Mammary epithelial cell (primary cell): ENCODE measurements around the gene ST3GAL6.

Experiments
- CTCF ChIP-seq, 2 donors: IDR thresholded peaks in 1 of 2; conservative IDR thresholded peaks in 1 of 2; 2 replicates each; pipeline ENCODE4 v1.5.1; 2011 to 2012; ENCODE audit warnings: inconsistent platforms in 2 of 2, low read length in 2 of 2, mild to moderate bottlenecking in 2 of 2, control low read depth in 1 of 2, low read depth in 1 of 2; ENCODE audit not compliant: insufficient read depth in 1 of 2; ENCODE audit errors: extremely low read depth in 1 of 2
- EZH2 ChIP-seq: IDR thresholded peaks from 2 replicates; pipeline ENCODE4 v1.6.1; 2012; ENCODE audit warnings: low read length, inconsistent platforms, borderline replicate concordance

GRCh38 chr3:98798820-98799219 is 35.7 kb downstream of the ST3GAL6 start:
- TF ChIP-seq CTCF (conservative IDR thresholded peaks at IDR 0.05 in 1 of 2, IDR thresholded peaks at IDR 0.05 in 1 of 2; ENCODE audit: extremely low read depth in 1 of 2, insufficient read depth in 1 of 2, low read depth in 1 of 2, low read length in 2 of 2) (no peak), EZH2 (no peak)
